ENCODE measurements around the gene TAF7L.
"Not testable (repeated sequence)": the region's sequence is repeated elsewhere in the genome, so short reads cannot be mapped to it uniquely, and the experiment has no call there.

Gene TAF7L, protein sequence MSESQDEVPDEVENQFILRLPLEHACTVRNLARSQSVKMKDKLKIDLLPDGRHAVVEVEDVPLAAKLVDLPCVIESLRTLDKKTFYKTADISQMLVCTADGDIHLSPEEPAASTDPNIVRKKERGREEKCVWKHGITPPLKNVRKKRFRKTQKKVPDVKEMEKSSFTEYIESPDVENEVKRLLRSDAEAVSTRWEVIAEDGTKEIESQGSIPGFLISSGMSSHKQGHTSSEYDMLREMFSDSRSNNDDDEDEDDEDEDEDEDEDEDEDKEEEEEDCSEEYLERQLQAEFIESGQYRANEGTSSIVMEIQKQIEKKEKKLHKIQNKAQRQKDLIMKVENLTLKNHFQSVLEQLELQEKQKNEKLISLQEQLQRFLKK

DNA sequence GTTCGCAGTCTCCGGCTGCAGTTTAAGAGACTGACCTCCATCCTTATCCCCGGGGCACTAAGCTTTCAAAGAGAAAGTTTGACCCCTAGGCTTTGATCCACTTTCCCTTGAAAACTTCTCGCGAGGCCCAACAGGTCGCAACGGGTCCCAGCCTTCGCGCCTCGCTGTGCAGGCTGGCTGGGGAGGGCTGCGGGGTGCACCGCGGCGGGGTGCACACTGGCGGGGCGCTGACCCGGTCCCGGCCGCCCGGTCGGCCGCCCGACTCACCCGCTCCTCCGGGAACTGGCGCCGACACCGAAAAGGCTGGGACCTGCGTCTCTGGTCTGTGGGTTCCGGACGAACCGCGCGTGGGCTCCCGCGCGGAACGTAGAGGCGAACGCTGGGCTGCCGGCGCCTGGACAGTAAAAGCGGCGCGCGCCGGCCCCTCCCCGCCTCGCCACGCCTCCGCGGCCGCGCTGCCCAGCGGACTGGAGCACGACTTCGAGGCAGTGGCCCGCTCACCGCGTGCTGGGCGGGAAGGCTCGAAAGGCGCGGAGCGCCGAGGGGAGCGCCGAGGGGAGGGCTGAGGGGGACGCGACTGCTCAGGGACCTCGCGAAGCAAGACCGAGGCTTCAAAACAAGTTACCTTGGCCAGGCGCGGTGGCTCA lies at the start of gene TAF7L:
TSS of gene TAF7L (minus strand) at position 378 of the 647 bp plus-strand sequence. CDS start 3,791 bp downstream, outside the sequence.
- no peak for DNase-seq

DNA sequence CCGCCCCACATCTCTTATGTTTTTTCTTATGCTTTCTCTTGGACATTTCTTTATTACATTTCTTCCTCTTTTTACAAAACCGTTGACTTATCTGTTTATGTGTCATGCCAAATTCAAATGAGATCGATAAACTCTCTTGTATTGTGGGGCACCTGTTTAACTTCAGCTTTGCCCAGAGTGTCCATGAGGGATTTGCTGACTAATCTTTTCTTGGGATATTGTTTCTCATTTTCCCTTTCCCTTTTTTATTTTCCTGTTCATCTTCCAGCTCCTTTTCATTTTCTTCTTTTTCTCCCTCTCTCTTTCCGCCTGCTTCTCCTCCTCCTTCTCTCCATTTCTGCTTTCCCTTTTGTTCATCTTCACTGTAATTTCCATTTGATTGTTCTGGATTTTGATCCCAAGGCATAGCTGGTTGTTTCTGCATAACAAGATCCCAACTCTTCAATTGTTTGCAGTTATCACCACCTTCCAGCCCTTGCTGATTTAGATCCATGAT lies 46.7 kb upstream of the TAF7L start:
- no peak for DNase-seq

DNA sequence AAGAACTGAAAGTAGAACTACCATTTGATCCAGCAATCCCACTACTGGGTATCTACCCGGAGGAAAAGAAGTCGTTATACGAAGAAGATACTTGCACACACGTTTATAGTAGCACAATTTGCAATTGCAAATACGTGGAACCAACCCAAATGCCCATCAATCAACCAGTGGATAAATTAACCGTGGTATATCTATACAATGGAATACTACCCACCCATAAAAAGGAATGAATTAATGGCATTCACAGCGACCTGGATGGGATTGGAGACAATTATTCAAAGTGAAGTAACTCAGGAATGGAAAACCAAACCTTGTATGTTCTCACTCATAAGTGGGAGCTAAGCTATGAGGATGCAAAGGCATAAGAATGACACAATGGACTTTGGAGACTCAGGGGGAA lies 43.2 kb upstream of the TAF7L start:
- not testable (repeated sequence) for DNase-seq

DNA sequence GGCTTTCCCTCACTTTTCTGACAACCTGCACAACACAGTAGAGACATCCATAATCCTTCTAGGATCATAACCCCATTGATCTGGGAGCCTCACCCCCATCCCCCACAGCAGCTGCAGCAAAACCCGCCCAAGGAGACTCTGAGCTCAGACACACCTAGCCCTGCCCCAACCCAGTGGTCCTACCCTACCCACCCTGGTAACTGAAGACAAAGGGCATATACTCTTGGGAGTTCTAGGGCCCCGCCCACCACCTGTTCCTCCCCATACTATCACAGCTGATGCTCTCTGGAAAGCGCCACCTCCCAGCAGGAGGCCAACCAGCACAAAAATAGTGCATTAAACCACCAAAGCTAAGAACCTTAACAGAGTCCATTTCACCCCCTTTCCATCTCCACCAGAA lies 35.5 kb upstream of the TAF7L start:
- not testable (repeated sequence) for DNase-seq

DNA sequence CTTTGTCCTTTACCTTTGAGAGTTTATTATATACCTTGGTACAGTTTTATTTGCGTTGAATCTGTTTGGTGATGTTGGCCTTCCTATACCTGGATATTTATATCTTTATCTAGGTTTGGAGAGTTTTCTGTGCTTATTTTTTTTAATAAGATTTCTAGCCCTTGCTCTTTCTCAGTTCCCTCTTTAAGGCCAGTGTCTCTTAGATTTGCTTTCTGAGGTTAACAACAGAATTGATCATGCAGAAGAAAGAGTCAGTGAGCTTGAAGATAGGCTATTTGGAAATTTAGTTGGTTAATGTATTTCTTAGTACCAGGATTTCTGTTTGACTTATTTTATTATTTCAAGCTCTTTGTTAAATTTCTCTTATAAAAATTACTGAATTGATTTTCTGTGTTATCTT lies 12.7 kb upstream of the TAF7L start:
- peak; percentile 0 for DNase-seq

DNA sequence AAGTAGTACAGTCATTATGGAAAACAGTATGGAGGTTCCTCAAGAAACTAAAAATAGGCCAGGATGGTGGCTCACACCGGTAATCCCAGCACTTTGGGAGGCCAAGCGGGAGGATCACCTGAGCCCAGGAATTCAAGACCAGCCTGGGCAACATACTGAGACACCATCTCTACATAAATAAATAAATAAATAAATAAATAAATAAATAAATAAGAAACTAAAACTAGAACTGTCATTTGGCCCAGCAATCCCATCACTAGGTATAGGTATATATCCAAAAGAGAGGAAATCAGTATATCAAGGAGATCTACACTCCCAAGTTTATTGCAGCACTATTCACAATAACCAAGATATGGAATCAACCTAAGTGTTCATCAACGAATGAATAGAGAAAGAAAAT lies 4.5 kb upstream of the TAF7L start:
- DNase-seq = not testable (repeated sequence)

DNA sequence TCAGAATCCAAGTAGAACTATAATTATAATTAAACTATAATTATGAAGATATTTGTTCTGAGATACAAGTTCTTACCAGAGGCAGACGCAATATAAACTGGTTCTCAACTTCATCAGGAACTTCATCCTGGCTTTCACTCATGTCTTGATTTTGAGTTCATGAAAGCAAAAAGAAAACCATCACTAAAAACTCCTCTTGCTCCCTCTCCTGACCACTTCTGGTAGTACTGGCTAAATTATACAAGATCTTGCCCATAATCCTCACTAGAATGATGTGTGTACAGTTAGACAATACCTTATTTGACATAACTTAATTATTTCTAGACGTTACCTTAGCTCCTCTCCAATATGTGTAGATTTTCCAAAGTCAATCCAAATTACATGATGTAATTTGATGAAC lies 3.7 kb downstream of the TAF7L start:
- peak; percentile 31 for DNase-seq

DNA sequence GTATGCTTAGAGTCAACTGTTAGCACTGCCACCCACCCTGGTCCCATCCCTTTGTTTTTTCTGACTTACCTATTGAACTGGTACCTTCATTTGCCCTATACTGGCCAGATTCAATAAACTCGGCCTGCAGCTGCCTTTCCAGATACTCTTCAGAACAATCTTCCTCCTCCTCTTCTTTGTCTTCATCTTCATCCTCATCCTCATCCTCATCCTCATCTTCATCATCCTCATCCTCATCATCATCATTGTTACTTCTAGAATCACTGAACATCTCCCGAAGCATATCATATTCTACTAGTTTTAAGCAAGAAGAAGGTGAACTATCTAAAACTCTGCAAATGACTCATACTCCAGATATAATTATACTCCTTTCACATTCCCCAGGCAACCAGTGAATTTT lies 14.9 kb downstream of the TAF7L start:
- no peak for DNase-seq

DNA sequence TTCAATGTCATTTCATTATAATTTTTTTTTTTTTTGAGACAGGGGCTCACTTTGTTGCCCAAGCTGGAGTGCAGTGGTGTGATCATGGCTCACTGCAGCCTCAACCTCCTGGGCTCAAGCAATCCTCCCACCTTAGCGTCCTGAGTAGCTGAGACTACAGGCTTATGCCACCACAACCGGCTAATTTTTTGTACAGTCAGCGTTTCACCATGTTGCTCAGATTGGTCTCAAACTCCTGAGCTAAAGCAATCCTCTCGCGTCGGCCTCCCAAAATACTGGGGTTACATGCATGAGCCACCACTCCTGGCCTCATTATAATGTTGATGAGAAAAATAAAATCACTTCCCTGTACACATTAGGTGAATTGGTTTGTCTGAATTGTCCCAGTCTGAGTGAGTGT lies 16.9 kb downstream of the TAF7L start:
- no peak for DNase-seq

DNA sequence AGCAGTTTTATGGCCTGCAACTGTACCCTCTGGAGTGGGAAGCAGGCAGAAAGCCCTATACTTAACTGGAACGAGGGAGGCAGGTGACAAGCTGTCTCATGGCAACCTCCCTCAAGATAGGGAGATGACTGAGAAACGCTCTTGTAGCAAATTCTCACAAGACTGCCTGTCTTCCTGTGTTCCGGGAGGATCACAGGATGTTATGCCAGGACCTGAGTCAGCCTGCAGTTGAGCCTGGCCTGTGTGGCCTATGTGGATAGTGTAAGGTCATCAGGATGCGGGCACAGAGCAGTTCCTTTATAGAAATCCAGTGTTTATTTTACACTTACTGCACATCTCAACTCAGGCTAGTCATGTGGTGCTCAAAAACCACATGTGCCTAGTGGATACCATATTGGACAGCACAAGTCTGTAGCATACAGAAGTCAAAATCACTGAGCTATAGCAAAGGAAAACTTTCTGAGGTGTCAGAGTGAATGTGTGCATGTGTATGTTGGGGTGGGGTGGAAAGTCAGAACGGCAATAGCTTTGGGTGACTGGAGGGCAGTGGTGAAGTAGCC lies 25.2 kb downstream of the TAF7L start:
- no peak for DNase-seq

DNA sequence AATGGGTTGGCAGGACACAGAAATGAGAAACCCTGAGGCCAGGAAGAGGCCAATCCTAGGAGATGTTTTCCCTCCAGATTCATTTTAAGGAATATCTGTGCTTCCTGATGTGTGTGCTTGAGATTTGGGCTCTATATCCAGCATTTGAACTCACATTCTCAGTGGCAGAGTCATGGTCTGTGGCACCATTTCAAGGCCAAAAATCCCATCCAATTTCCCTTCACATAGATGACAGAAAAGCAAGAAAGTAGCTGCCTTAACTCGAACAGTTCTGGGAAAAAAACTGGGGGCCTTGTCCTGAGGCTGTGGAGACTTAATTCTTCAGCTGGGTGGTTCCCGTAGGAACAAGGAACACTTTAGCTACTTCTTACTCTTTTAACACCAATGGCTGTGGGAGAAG lies 27.4 kb downstream of the TAF7L start:
- DNase-seq = no peak

DNA sequence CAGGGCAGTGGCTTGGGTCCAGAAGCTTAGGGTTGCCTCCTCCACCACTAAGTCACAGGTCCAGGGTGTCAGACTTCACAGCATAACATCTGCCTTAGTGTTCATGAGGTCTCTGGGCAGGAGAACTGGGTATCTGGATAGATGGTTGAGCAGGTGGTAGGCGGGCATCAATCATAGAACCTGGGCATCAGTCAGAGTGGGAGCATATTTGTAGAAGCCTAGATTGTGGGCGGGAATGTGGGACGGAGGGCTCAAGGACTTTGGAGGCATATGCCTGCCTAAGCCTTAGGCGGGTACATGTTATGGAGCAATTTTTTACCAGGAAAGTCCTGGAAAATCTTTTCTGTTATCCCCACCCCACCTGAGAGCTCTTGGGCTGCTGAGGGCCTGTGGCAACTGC lies 28.5 kb downstream of the TAF7L start:
- no peak for DNase-seq

DNA sequence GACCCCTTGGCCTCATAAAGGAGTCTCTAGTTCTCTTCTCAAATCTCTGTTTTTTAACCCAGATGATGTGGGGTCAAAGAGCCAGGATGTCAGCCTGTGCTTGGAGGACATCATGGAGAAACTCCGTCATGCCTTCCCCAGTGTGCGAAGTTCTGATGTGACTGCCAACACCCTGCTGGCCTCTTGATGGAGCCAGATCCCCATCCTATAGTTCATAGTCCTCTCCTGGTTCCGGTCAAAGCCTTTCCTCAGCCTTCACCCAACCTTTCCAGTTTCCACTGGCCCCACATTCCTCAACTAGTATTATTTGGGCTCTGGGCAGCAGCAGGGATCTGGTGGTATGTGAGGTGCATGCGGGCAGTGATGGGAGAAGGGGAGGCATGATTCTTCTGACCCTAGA lies 30.7 kb downstream of the TAF7L start:
- no peak for DNase-seq

DNA sequence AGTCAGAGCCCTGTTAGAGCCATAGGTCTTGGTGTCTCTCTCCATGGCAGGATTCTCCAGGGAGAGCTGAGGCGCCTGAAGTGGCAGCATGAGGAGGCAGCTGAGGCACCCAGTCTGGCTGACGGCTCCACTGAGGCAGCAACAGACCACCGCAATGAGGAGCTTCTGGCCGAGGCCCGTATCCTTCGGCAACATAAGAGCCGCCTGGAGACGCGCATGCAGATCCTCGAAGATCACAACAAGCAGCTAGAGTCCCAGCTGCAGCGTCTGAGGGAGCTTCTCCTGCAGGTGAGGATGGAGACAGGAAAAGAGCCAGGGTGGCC lies 32.9 kb downstream of the TAF7L start:
- DNase-seq = no peak

DNA sequence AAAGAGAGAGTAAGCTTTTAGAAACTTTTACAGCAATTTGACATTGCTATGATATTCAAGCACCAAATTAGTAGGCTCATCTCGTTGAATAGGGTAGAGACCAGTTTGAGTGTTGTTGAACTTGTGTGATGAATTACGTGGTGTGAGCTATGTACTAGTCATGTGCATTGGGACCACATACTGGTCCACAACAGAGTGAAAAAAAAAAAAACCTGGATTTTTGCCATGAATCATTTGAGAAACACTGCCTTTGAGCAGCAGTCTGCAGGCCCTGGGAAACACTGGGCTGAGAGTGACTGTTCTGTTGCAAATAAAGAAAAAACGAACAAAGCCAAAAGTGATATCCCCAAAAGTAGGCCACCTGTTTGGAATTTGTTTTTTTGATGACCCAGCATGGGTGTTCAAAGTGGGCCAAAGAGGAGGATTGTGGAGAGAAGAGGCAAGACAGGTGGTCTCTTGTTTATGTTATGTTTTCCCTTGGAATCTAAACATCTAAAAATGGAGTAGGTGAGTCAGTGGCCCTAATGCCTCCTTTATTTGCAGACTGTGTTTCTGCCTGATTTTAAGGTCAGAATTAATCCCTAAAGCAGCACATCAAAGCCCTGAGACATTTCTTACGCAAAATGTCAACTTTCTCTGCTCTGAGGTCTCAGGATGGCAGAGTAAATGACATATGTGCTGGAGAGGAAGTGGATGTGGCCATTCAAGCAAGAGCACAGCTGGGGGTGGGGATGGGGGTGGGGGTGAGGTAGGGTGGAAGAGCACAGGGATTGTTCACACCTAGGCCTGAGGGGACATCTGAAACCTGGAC lies 33.5 kb downstream of the TAF7L start:
- no peak for DNase-seq

DNA sequence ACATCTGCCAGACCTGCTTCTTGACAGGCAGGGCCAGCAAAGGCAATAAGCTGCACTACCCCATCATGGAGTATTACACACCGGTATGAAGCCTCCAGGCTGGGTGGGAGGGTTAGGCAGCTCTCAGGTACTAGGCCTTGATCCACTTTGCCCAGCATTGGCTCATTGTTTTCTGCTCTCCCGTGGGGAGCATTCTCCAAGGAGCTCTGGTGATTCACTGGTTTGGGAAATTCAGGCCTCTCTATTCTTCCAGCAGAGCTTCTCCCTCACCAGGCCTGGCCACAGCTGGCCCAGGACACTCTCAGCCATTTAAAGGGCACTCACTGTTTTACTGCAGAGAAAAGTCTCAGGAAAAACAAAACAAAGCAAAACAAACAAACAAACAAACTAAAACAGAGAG lies 38.5 kb downstream of the TAF7L start:
- DNase-seq = no peak

DNA sequence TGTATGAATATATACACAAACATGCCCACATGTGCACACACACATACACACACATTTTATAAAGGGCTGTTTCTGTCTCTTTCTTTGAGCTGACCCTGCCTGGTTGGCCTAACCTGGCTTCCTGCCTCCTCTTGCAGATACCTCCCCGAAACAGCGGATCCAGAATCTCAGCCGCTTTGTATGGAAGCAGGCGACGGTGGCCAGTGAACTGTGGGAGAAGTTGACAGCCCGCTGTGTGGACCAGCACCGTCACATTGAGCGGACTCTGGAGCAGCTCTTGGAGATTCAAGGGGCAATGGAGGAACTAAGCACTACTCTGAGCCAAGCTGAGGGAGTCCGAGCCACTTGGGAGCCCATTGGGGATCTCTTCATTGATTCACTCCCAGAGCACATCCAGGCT lies 49.6 kb downstream of the TAF7L start:
- no peak for DNase-seq

DNA sequence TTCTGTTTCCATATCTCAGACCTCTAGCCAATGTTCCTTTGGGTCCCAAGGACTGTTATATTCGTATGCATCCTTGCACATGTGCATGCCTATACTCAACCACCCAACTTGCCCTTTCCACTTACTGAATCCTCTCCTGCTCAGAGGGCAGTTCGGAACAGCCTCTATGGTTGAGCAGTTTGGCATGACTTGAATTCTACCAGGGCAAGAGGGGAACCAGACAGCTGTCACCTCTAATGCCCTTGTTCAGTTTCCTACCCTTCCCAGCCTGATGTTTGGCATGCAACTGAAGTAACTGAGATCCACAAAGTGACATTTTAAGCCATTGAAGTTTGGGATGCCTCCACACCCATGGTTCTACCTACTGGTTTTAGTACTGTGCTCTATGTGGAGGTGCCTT lies 54.1 kb downstream of the TAF7L start:
- DNase-seq = no peak

DNA sequence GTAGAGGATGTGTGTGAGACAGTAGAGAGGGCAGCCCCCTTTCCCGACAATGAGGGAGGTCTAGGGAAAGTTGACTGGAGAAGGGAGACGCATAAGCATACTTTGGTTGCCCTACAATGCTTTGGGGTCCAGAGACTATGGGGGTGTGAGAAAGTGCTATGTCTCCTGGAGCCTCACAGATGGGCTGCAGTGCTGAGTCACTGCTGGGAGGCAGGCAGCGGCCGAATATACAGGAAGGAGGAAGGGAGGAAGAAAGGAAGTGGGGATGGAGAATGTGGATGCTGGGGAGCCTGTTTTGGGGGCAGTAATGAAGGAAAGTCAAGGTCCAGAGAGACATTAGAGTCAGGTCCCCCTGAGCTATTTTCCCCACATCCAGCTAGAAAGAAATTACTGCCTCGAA lies 58.8 kb downstream of the TAF7L start:
- DNase-seq = no peak

DNA sequence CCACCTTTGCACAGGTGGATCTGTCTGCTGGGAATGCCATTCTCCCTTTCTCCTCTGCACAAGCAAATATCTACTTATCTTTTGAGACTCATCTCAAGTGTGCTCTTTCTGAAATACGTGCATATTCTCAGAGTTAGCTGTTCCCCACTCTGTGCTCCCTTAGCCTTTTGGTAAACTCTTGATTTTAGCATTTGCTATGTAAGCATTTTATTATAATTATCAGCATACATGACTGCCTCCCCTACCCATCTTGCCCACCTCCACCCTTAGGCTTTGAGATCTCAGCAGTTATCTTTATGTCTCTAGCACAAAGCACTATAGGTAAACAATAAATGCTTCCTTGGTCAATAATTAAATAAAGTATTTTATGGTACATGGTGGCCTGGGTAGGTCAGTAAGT lies 60.1 kb downstream of the TAF7L start:
- DNase-seq = no peak

DNA sequence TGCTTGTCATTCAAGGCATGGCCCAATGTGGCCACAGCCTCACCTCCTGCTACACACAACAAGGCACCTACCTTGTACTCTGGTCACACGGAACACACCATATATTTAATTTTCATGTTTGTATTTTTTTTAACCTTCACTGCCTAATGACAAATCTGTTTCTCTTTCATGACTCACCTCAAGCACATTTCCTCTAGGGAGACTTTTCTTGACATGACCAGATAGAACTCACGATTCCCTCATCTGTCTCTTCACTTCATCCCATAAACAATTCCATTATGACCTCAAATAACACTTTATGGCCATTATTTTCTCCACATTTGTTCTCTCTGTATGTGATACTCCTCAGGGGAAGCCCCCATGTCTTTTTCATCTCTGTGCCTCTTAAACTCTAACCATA lies 60.5 kb downstream of the TAF7L start:
- no peak for DNase-seq

DNA sequence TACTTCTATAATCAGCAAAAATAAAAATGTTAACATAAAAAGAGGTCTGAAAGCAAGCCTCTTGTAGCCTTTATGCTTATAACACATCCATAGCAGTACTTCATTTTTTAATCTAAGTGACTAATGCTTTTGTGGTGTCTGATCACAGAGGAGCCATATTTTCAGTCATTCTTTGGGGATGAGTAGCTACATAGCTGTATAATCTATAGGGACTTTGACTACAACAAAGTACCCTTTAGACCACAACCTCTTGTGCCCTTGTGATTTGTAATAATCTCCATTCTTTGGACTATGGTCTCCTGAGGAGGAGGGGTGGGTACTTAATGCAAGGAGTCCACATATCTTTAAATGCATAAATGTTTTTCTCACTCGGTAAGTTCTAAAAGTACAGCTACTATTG lies 62.0 kb downstream of the TAF7L start:
- no peak for DNase-seq

DNA sequence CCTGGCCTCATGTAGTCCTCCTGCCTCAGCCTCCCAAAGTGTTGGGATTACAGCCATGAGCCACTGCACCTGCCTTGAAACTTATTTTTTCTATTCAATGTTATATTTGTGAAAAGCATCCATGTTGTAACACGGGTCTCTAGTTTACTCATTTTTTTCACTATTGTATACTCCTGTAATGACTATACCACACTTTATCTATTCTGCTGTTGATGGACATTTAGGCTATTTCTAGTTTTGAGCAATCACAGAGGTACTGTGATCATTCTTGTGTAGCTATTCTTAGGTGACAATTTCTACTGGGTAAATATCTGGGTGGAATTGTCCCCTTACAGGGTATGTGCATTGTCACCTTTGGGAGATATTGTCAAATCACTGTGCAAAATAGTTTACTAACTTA lies 67.9 kb downstream of the TAF7L start:
- no peak for DNase-seq
